Measurements from ENCODE around the gene ELMO3. TPM values are rescaled to one million over a fixed set of nuclear protein-coding genes. Genes with fewer than 3 reads are reported as not detected.

Gene ELMO3
- total RNA-seq, 6 donors from 2014 or later, result 17.4 to 26.2 (median 24.4) TPM

DNA sequence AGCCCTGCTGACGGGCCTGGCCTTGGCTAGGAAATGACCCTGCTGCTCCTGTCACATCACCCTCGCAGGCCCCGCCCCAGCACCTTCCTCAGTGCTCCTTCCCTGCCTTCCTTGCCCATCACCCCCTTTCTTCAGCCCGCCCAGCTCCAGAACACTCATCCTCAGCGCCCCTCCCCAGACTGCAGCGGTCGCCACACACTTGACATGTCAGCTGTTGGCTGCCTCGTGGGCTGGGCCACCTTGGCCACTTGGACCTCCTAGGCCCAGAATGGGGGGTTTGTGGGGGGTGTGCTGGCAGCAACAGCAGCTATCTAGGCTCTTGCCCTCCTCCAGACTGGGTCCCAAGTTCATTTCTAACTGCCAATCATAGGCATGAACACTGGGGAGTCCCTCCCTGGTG, 10.6 kb downstream of the ELMO3 start:
- WGBS, 2 donors, result 87% methylated on average over 8 of the region's 8 CpGs
- TF ChIP-seq, protein P1, sequence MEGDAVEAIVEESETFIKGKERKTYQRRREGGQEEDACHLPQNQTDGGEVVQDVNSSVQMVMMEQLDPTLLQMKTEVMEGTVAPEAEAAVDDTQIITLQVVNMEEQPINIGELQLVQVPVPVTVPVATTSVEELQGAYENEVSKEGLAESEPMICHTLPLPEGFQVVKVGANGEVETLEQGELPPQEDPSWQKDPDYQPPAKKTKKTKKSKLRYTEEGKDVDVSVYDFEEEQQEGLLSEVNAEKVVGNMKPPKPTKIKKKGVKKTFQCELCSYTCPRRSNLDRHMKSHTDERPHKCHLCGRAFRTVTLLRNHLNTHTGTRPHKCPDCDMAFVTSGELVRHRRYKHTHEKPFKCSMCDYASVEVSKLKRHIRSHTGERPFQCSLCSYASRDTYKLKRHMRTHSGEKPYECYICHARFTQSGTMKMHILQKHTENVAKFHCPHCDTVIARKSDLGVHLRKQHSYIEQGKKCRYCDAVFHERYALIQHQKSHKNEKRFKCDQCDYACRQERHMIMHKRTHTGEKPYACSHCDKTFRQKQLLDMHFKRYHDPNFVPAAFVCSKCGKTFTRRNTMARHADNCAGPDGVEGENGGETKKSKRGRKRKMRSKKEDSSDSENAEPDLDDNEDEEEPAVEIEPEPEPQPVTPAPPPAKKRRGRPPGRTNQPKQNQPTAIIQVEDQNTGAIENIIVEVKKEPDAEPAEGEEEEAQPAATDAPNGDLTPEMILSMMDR (IDR thresholded peaks at IDR 0.05), result no peak

DNA sequence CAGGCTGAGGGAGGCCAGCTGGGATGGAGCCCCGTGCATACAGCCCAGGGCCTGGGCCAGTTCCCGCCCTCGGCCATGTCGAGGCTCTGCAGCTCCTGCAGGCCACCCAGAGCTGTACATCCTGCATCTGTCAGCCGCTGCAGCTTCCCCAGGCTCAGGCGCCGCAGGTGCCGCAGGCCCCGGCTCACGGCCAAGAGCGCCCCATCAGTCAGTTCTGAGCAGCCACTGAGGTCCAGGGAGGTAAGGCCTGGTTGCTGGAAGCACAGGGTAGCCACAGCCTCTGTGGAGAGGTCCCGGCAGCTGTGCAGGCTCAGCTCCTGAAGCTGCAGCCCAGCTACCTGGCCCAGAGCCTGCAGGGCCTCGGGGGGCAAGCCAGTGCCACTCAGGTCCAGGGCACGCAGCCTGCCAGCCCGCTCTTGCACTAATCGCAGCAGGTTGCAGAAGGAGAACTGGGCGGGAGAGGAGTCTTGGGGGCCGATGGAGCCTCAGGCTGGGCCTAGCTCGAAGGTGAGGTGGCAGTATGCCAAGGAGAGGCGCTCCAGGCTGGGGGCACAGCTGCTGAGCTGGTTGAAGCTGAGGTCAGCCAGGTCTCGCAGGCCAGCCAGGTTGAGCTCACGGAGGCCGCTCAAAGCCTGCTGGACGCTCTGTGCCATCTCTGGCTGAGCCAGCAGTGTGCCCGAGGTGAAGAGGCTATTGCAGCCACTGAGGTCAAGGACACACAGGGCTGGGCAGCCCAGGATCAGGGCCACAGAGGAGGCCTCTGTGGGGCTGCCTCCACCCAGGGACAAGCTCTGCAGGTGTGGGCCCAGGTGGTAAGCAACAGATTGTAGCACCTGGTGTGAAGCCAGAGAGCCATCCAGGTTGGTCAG, 11.4 kb downstream of the ELMO3 start:
- 92 to 93% methylated on average over 9 to 25 of the region's 25 CpGs for WGBS, 2 donors
- TF ChIP-seq POLR2AphosphoS5 (IDR thresholded peaks at IDR 0.05) (no peak), POLR2A (IDR thresholded peaks at IDR 0.05) (no peak), EP300 (IDR thresholded peaks at IDR 0.05) (no peak)
- TF ChIP-seq, protein P1 (IDR thresholded peaks at IDR 0.05), result no peak
- Histone ChIP-seq H3K4me3 (no peak overlapping the region), H3K9me3 (no peaks in the 10 kb centered on the region), H3K4me1 (peaks cover 0 to 14% (median 8%) of the 10 kb centered on the region in 4 donors), H3K27me3 (no peaks in the 10 kb centered on the region), H3K36me3 (peaks cover 0 to 12% (median 0%) of the 10 kb centered on the region in 4 donors), H3K27ac (no peak overlapping the region)
- ATAC-seq (ENCODE audit: low FRiP score in 2 of 2) (no peak), DNase-seq (peak in 1 of 2 donors; percentile 66)

More for the DNA sequence above, 10.6 kb downstream of the ELMO3 start:
- ATAC-seq (ENCODE audit: low FRiP score in 2 of 2) (no peak), DNase-seq (no peak)
- Histone ChIP-seq H3K4me1 (peaks cover 0 to 14% (median 4%) of the 10 kb centered on the region in 4 donors), H3K36me3 (peaks cover 0 to 16% (median under 1%) of the 10 kb centered on the region in 4 donors), H3K9me3 (no peaks in the 10 kb centered on the region), H3K27ac (no peak overlapping the region), H3K4me3 (no peak overlapping the region), H3K27me3 (no peaks in the 10 kb centered on the region)

DNA sequence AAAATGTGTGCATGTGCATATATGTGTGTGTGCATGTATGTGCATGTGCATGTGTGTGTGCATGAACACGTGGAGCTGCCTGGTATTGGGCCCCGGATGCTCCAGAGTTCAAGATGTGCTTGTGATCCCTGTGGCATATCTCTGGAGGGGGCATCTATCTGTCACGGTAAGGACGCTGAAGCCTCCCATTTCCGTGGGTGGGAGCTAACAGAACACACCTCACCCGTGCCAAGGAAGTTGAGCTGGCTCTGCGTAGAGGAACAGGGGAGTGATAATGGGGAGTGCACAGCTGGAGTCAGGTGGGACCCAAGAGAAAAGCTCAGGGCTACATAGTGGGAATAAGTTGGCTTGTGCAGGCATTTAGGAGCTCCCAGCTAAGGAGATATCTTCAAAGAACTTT, 12.7 kb downstream of the ELMO3 start:
- H3K36me3 ChIP-seq, result peaks cover 0 to 7% (median 0%) of the 10 kb centered on the region in 4 donors
- DNase-seq, result no peak
- no peak for ATAC-seq (ENCODE audit: low FRiP score in 2 of 2)
- no peak overlapping the region for H3K27ac ChIP-seq
- H3K9me3 ChIP-seq, result no peaks in the 10 kb centered on the region
- TF ChIP-seq, protein P1 (IDR thresholded peaks at IDR 0.05), result no peak
- TF ChIP-seq POLR2AphosphoS5 (IDR thresholded peaks at IDR 0.05), result no peak
- TF ChIP-seq EP300 (IDR thresholded peaks at IDR 0.05), result no peak
- no peak for TF ChIP-seq POLR2A (IDR thresholded peaks at IDR 0.05)
- WGBS, 2 donors, result 74 to 83% methylated on average over 7 of the region's 7 CpGs
- no peak overlapping the region for H3K4me3 ChIP-seq
- no peaks in the 10 kb centered on the region for H3K27me3 ChIP-seq
- peaks cover 10 to 24% (median 21%) of the 10 kb centered on the region in 4 donors for H3K4me1 ChIP-seq

DNA sequence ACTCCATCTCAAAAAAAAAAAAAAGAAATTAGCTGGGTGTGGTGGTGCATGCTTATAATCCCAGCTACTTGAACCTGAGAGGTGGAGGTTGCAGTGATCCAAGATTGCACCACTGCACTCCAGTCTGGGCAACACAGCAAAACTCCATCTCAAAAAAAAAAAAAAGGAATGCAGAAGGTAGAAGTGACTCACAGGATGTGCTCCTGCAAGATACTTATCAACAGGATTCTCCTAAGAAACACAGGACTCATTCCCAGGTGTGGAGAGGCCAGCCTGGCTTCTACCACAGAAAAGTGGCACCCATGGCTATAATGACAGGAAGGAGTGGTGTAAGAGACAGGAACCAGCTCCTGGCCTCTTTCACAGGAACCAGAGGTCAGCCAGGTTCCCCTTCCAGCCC, 13.8 kb downstream of the ELMO3 start:
- no peak overlapping the region for H3K4me3 ChIP-seq
- DNase-seq, result peak in 1 of 2 donors; percentile 51
- no peaks in the 10 kb centered on the region for H3K27me3 ChIP-seq
- H3K9me3 ChIP-seq, result no peaks in the 10 kb centered on the region
- H3K36me3 ChIP-seq, result peaks cover 0 to under 1% (median 0%) of the 10 kb centered on the region in 4 donors
- no peak for ATAC-seq (ENCODE audit: low FRiP score in 2 of 2)
- H3K4me1 ChIP-seq, result peaks cover 21 to 29% (median 27%) of the 10 kb centered on the region in 4 donors
- H3K27ac ChIP-seq, result peak overlapping the region in 1 of 4 donors; percentile 14
- TF ChIP-seq POLR2AphosphoS5 (IDR thresholded peaks at IDR 0.05) (no peak), EP300 (IDR thresholded peaks at IDR 0.05) (no peak), POLR2A (IDR thresholded peaks at IDR 0.05) (no peak)
- TF ChIP-seq, protein P1 (IDR thresholded peaks at IDR 0.05), result no peak

Measured in upper lobe of left lung (tissue), 6 donors.